Gastroesophageal sphincter (tissue), 3 donors: ENCODE measurements around the gene UVRAG.

Experiments
- CTCF ChIP-seq, 4 experiments: fragments of 200-600 bp in 2 of 4; fragments of 450-650 bp in 2 of 4; sonication (generic) in 1 of 4; IDR thresholded peaks; one replicate each; pipeline ENCODE4 v1.5.1; 2017 to 2019; ENCODE audit warnings: antibody characterized with exemption in 4 of 4, mild to moderate bottlenecking in 2 of 4, moderate library complexity in 2 of 4
- EP300 ChIP-seq: sonication (generic); formaldehyde crosslinking; IDR thresholded peaks from one replicate; pipeline ENCODE4 v1.6.1; 2017; ENCODE audit warnings: antibody characterized with exemption, mild to moderate bottlenecking
- POLR2A ChIP-seq, 2 donors: fragments of 450-650 bp; IDR thresholded peaks; one replicate each; pipeline ENCODE4 v1.6.1; 2017; ENCODE audit warnings: antibody characterized with exemption in 2 of 2, mild to moderate bottlenecking in 2 of 2, moderate library complexity in 1 of 2
- POLR2AphosphoS5 ChIP-seq: sonication (generic); formaldehyde crosslinking; IDR thresholded peaks from one replicate; pipeline ENCODE4 v1.6.1; 2017; ENCODE audit warnings: antibody characterized with exemption

GRCh38 chr11:75859614-75860013 is 44.6 kb downstream of the UVRAG start:
- no peak for TF ChIP-seq CTCF (IDR thresholded peaks at IDR 0.05)
- no peak for TF ChIP-seq POLR2AphosphoS5
- no peak for TF ChIP-seq EP300
- no peak for TF ChIP-seq POLR2A (IDR thresholded peaks at IDR 0.05)
